ENCODE measurements around the gene MAP3K5. TPM values are rescaled to one million over a fixed set of nuclear protein-coding genes. Genes with fewer than 3 reads are reported as not detected.

MAP3K5 gene
- polyA plus RNA-seq, 3 donors, result 9.6 to 12.0 (median 11.1) TPM

- H3K27ac Mint-ChIP-seq, result no peak overlapping the region
- intact Hi-C loops (cut with micrococcal nuclease), result no loop called here
- no peak for TF ChIP-seq CTCF (IDR thresholded peaks at IDR 0.05)
- 81% methylated on average over 3 of the region's 6 CpGs for WGBS (ENCODE audit: insufficient coverage)
- H2AFZ ChIP-seq (ENCODE audit: insufficient read depth, low read depth, low read length, poor library complexity, severe bottlenecking), result no peak overlapping the region
- H3K27me3 Mint-ChIP-seq (ENCODE audit: low read depth in 3 of 3), result peaks cover 0 to 3% (median 2%) of the 10 kb centered on the region in 3 donors
- no peak overlapping the region for H3K4me2 ChIP-seq (replicated peaks; ENCODE audit: extremely low read depth, low read length, poor library complexity, severe bottlenecking)
- peaks cover 18% of the 10 kb centered on the region for H3K4me1 Mint-ChIP-seq
- peaks cover 12 to 19% of the 10 kb centered on the region in 2 donors for H3K4me1 ChIP-seq (ENCODE audit: control insufficient read depth in 1 of 2, insufficient read depth in 2 of 2, low read length in 2 of 2)
- no peaks in the 10 kb centered on the region for H3K27me3 ChIP-seq (ENCODE audit: control insufficient read depth in 2 of 2, insufficient read depth in 2 of 2, low read length in 2 of 2)
- no peak overlapping the region for H3K4me3 Mint-ChIP-seq
- H3K79me2 ChIP-seq (ENCODE audit: insufficient read depth, low read length), result no peaks in the 10 kb centered on the region
- H3K36me3 Mint-ChIP-seq, result no peaks in the 10 kb centered on the region
- H4K20me1 ChIP-seq (ENCODE audit: insufficient read depth, low read length), result no peaks in the 10 kb centered on the region
- H3K9ac ChIP-seq (ENCODE audit: insufficient read depth, low read length, poor library complexity, severe bottlenecking), result no peak overlapping the region
- no peaks in the 10 kb centered on the region for H3K36me3 ChIP-seq (replicated peaks in 1 of 2; ENCODE audit: control insufficient read depth in 1 of 2, insufficient read depth in 2 of 2, low read length in 2 of 2)
- no peak overlapping the region for H3K4me3 ChIP-seq (replicated peaks in 1 of 3; ENCODE audit: low read depth in 2 of 3, low read length in 3 of 3)
- DNase-seq, result no peak
- H3K27ac ChIP-seq (ENCODE audit: low read depth in 1 of 2, low read length in 2 of 2), result no peak overlapping the region
- H3K9me3 ChIP-seq (replicated peaks in 1 of 2; ENCODE audit: control insufficient read depth in 1 of 2, insufficient read depth in 1 of 2, low read length in 2 of 2), result no peaks in the 10 kb centered on the region
- no peaks in the 10 kb centered on the region for H3K9me3 Mint-ChIP-seq
These were observed 264.4 kb downstream of the MAP3K5 start for GRCh38 chr6:136527831-136528230.

- Histone ChIP-seq H2AFZ (ENCODE audit: insufficient read depth, low read depth, low read length, poor library complexity, severe bottlenecking) (no peak overlapping the region), H3K4me1 (ENCODE audit: control insufficient read depth in 1 of 2, insufficient read depth in 2 of 2, low read length in 2 of 2) (peaks cover 12 to 19% of the 10 kb centered on the region in 2 donors), H3K79me2 (ENCODE audit: insufficient read depth, low read length) (no peaks in the 10 kb centered on the region), H3K4me3 (replicated peaks in 1 of 3; ENCODE audit: low read depth in 2 of 3, low read length in 3 of 3) (no peak overlapping the region), H3K9me3 (replicated peaks in 1 of 2; ENCODE audit: control insufficient read depth in 1 of 2, insufficient read depth in 1 of 2, low read length in 2 of 2) (no peaks in the 10 kb centered on the region), H3K36me3 (replicated peaks in 1 of 2; ENCODE audit: control insufficient read depth in 1 of 2, insufficient read depth in 2 of 2, low read length in 2 of 2) (no peaks in the 10 kb centered on the region), H3K27me3 (ENCODE audit: control insufficient read depth in 2 of 2, insufficient read depth in 2 of 2, low read length in 2 of 2) (no peaks in the 10 kb centered on the region), H4K20me1 (ENCODE audit: insufficient read depth, low read length) (no peaks in the 10 kb centered on the region), H3K9ac (ENCODE audit: insufficient read depth, low read length, poor library complexity, severe bottlenecking) (no peak overlapping the region), H3K4me2 (replicated peaks; ENCODE audit: extremely low read depth, low read length, poor library complexity, severe bottlenecking) (no peak overlapping the region), H3K27ac (ENCODE audit: low read depth in 1 of 2, low read length in 2 of 2) (no peak overlapping the region)
- intact Hi-C loops (cut with micrococcal nuclease), result no loop called here
- H3K27me3 Mint-ChIP-seq (ENCODE audit: low read depth in 3 of 3), result peaks cover 0 to 3% (median 2%) of the 10 kb centered on the region in 3 donors
- no peak for DNase-seq
- peaks cover 18% of the 10 kb centered on the region for H3K4me1 Mint-ChIP-seq
- no peak for TF ChIP-seq CTCF (IDR thresholded peaks at IDR 0.05)
- no peak overlapping the region for H3K27ac Mint-ChIP-seq
- 52% methylated on average over 4 of the region's 4 CpGs for WGBS (ENCODE audit: insufficient coverage)
- H3K4me3 Mint-ChIP-seq, result no peak overlapping the region
- H3K9me3 Mint-ChIP-seq, result no peaks in the 10 kb centered on the region
- H3K36me3 Mint-ChIP-seq, result no peaks in the 10 kb centered on the region
These were observed 265.3 kb downstream of the MAP3K5 start for GRCh38 chr6:136526937-136527336.

All from CD14-positive monocyte (primary cell).